DND-41 (cell line): ENCODE measurements around the gene SKIL.

ENCODE experiments used
- ATAC-seq: fragments of 200-7000 bp; cut with Tn5 transposase; 3 replicates; pipeline ENCODE4 v1.9.1; 2021; ENCODE audit warnings: low read depth; ENCODE audit not compliant: insufficient read depth
- DNase-seq: peaks from one replicate; pipeline ENCODE4 v3.0.0-alpha.2; 2020
- H2AFZ ChIP-seq: 2 replicates; pipeline ENCODE4 v1.6.0; 2012; ENCODE audit warnings: low read depth, low read length
- H3K27ac ChIP-seq: 2 replicates; pipeline ENCODE4 v1.5.1; 2012; ENCODE audit warnings: low read length, inconsistent platforms
- H3K27me3 ChIP-seq: fragments of 200-600 bp; sonication (generic); 2 replicates; pipeline ENCODE4 v1.6.0; 2012; ENCODE audit warnings: low read length, mild to moderate bottlenecking, inconsistent platforms; ENCODE audit not compliant: insufficient read depth, poor library complexity
- H3K36me3 ChIP-seq: 2 replicates; pipeline ENCODE4 v1.5.1; 2012; ENCODE audit warnings: low read length, inconsistent platforms; ENCODE audit not compliant: insufficient read depth
- H3K4me1 ChIP-seq: 2 replicates; pipeline ENCODE4 v1.5.1; 2012; ENCODE audit warnings: mild to moderate bottlenecking, low read length; ENCODE audit not compliant: insufficient read depth
- H3K4me2 ChIP-seq: 2 replicates; pipeline ENCODE4 v1.6.0; 2012; ENCODE audit warnings: mild to moderate bottlenecking, moderate library complexity, low read length, inconsistent platforms; ENCODE audit not compliant: insufficient read depth
- H3K4me3 ChIP-seq, 2 experiments: fragments of 200-600 bp in 1 of 2; shearing (Covaris generic) in 1 of 2; 2 replicates each; pipeline ENCODE4 v1.5.1; 2012 to 2016; ENCODE audit warnings: inconsistent platforms in 2 of 2, low read length in 2 of 2, mild to moderate bottlenecking in 2 of 2, low read depth in 1 of 2, moderate library complexity in 1 of 2
- H3K79me2 ChIP-seq: 2 replicates; pipeline ENCODE4 v1.6.0; 2012; ENCODE audit warnings: low read length, inconsistent platforms; ENCODE audit not compliant: insufficient read depth
- H3K9ac ChIP-seq: 2 replicates; pipeline ENCODE4 v1.6.0; 2012; ENCODE audit warnings: low read depth, mild to moderate bottlenecking, inconsistent platforms, low read length, moderate library complexity
- H3K9me3 ChIP-seq: 2 replicates; pipeline ENCODE4 v1.5.1; 2012; ENCODE audit warnings: low read length, moderate library complexity, mild to moderate bottlenecking, inconsistent platforms; ENCODE audit not compliant: insufficient read depth, severe bottlenecking
- H4K20me1 ChIP-seq: 2 replicates; pipeline ENCODE4 v1.6.0; 2012; ENCODE audit warnings: low read length; ENCODE audit not compliant: insufficient read depth
- EZH2 ChIP-seq: IDR thresholded peaks from 3 replicates; pipeline ENCODE4 v1.6.1; 2012; ENCODE audit warnings: borderline replicate concordance, low read depth, mild to moderate bottlenecking, moderate library complexity, low read length, inconsistent platforms; ENCODE audit not compliant: severe bottlenecking
- TF ChIP-seq, protein P1 (sequence below): IDR thresholded peaks from 2 replicates; pipeline ENCODE4 v1.5.1; 2012; ENCODE audit warnings: borderline replicate concordance, low read length, moderate library complexity, mild to moderate bottlenecking; ENCODE audit not compliant: poor library complexity, severe bottlenecking; ENCODE audit errors: extremely low read depth

SKIL gene

DNA sequence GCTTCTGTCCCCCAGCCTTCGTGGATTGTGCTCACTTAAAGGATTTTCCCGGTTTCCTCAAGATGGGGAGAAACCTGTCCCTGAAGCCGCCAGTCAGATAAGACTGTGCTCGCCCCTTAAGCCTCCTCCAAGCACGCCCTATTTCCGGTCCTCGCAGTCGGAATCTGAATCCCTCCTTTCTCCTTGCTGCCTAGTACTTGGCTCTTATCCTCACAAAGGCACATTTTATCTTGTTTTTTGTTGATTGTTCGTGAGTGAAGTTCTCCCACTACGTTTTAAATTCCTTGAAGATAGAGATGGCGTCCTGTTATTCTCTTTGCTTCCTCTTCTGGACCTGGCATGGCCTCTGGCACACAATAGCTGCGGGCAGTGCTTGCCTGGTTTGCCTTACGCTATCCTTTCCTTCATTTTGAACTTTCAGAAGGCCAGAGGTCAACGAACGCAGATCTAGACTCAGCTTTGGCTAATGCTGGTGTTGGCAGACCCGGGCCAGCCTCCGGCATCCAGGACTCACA is 62.8 kb downstream of the SKIL start:
- Histone ChIP-seq H4K20me1 (no peaks in the 10 kb centered on the region), H3K9ac (no peak overlapping the region), H2AFZ (no peak overlapping the region), H3K27me3 (no peaks in the 10 kb centered on the region), H3K27ac (no peak overlapping the region), H3K4me3 (no peak overlapping the region), H3K4me2 (no peak overlapping the region), H3K4me1 (peaks cover 4% of the 10 kb centered on the region), H3K36me3 (no peaks in the 10 kb centered on the region), H3K79me2 (no peaks in the 10 kb centered on the region), H3K9me3 (no peaks in the 10 kb centered on the region)
- ATAC-seq, result no peak
- no peak for TF ChIP-seq EZH2
- TF ChIP-seq, protein P1, sequence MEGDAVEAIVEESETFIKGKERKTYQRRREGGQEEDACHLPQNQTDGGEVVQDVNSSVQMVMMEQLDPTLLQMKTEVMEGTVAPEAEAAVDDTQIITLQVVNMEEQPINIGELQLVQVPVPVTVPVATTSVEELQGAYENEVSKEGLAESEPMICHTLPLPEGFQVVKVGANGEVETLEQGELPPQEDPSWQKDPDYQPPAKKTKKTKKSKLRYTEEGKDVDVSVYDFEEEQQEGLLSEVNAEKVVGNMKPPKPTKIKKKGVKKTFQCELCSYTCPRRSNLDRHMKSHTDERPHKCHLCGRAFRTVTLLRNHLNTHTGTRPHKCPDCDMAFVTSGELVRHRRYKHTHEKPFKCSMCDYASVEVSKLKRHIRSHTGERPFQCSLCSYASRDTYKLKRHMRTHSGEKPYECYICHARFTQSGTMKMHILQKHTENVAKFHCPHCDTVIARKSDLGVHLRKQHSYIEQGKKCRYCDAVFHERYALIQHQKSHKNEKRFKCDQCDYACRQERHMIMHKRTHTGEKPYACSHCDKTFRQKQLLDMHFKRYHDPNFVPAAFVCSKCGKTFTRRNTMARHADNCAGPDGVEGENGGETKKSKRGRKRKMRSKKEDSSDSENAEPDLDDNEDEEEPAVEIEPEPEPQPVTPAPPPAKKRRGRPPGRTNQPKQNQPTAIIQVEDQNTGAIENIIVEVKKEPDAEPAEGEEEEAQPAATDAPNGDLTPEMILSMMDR, result no peak
- DNase-seq, result no peak

GRCh38 chr3:170421111-170421641 is 63.7 kb downstream of the SKIL start:
- no peaks in the 10 kb centered on the region for H3K79me2 ChIP-seq
- TF ChIP-seq, protein P1, result no peak
- TF ChIP-seq EZH2, result no peak

DNA sequence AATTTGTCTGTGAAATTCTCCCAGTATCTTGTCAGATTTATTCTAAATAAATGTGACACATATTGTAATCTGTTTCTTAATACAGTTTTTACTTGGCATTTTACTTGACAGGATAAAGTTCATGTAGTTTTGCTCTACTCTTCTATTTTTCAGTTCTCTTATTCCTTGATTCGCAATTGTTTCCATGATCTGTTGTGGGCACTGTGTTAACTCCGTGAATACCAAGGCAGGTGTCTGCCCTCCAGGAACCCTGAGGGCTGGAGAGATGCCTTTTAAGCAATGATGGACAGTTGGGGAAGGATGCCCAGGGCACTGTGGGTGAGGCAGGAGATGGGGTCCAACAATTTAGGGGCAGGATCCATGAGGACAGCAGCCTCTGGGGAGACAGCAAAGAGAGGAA is 64.2 kb downstream of the SKIL start:
- no peaks in the 10 kb centered on the region for H4K20me1 ChIP-seq
- no peaks in the 10 kb centered on the region for H3K79me2 ChIP-seq
- no peaks in the 10 kb centered on the region for H3K36me3 ChIP-seq
- H3K4me1 ChIP-seq, result peaks cover 16% of the 10 kb centered on the region
- H3K4me2 ChIP-seq, result no peak overlapping the region
- H3K4me3 ChIP-seq, result no peak overlapping the region
- DNase-seq, result no peak
- H3K27me3 ChIP-seq, result no peaks in the 10 kb centered on the region
- TF ChIP-seq, protein P1, result no peak
- no peak overlapping the region for H2AFZ ChIP-seq
- H3K9ac ChIP-seq, result no peak overlapping the region
- H3K9me3 ChIP-seq, result no peaks in the 10 kb centered on the region
- ATAC-seq, result no peak
- no peak overlapping the region for H3K27ac ChIP-seq

More at GRCh38 chr3:170421111-170421641, 63.7 kb downstream of the SKIL start:
- H3K9me3 ChIP-seq, result no peaks in the 10 kb centered on the region
- H3K27ac ChIP-seq, result no peak overlapping the region
- no peak overlapping the region for H3K9ac ChIP-seq
- H3K36me3 ChIP-seq, result no peaks in the 10 kb centered on the region
- H3K4me1 ChIP-seq, result peaks cover 12% of the 10 kb centered on the region
- no peaks in the 10 kb centered on the region for H3K27me3 ChIP-seq
- no peak overlapping the region for H2AFZ ChIP-seq
- no peak overlapping the region for H3K4me2 ChIP-seq
- DNase-seq, result no peak
- H4K20me1 ChIP-seq, result no peaks in the 10 kb centered on the region
- no peak overlapping the region for H3K4me3 ChIP-seq
- no peak for ATAC-seq

DNA sequence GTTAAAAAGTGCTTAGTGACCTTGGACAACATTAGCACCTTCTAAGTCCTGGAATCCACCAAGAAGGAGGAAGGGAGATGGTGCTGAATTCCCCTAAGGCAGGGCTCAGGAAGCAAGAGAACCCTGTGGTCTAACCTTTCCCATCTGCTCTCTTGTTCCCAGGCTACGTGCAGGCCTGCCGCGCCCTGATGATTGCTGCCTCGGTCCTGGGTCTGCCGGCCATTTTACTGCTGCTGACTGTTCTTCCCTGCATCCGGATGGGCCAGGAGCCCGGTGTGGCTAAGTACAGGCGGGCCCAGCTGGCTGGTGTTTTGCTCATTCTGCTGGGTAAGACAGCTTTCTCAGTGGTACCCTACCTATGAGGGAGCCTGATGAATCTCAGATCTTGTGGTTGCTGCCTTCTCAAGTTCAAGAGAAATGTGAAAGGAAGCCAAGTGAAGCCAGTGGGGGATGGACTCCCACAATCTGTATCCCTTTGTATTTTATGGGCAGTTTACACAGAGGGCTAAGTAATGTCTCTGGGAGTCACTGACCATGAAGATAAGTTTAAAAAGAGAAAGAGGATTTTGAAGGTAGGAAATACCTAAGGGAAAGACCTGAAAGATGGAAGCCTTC is 65.6 kb downstream of the SKIL start:
- no peaks in the 10 kb centered on the region for H4K20me1 ChIP-seq
- no peaks in the 10 kb centered on the region for H3K36me3 ChIP-seq
- no peaks in the 10 kb centered on the region for H3K79me2 ChIP-seq
- DNase-seq (no peak), ATAC-seq (no peak)
- no peak overlapping the region for H3K4me2 ChIP-seq
- H3K9me3 ChIP-seq, result no peaks in the 10 kb centered on the region
- no peak overlapping the region for H3K27ac ChIP-seq
- TF ChIP-seq, protein P1, result no peak
- no peak for TF ChIP-seq EZH2
- no peak overlapping the region for H3K9ac ChIP-seq
- H3K4me1 ChIP-seq, result peaks cover 16% of the 10 kb centered on the region
- H3K4me3 ChIP-seq, result no peak overlapping the region
- H3K27me3 ChIP-seq, result no peaks in the 10 kb centered on the region
- no peak overlapping the region for H2AFZ ChIP-seq
